Muscle of leg (tissue), 11 donors: ENCODE data around the gene SCAMP1. TPM values are rescaled to one million over a fixed set of nuclear protein-coding genes. Genes with fewer than 3 reads are reported as not detected.
A peak's percentile ranks its signal among the peaks of the same experiment; 100 is the strongest.

ENCODE experiments used
- DNase-seq: peaks from one replicate; pipeline ENCODE4 v3.0.0; 2013
- H3K27ac ChIP-seq: one replicate; pipeline ENCODE4 v1.5.1; 2013; ENCODE audit warnings: mild to moderate bottlenecking, low read length, control low read depth
- H3K27me3 ChIP-seq: one replicate; pipeline ENCODE4 v1.6.1; 2013; ENCODE audit warnings: low read length; ENCODE audit not compliant: control insufficient read depth, insufficient read depth
- H3K36me3 ChIP-seq: one replicate; pipeline ENCODE4 v1.6.1; 2013; ENCODE audit warnings: low read length; ENCODE audit not compliant: control insufficient read depth, insufficient read depth
- H3K4me1 ChIP-seq: one replicate; pipeline ENCODE4 v1.6.1; 2013; ENCODE audit warnings: low read length; ENCODE audit not compliant: control insufficient read depth, insufficient read depth
- H3K4me3 ChIP-seq: one replicate; pipeline ENCODE4 v1.5.1; 2013; ENCODE audit warnings: low read length, control low read depth
- H3K9me3 ChIP-seq: replicated peaks from 2 replicates; pipeline ENCODE4 v1.6.1; 2013; ENCODE audit warnings: low read depth, low read length; ENCODE audit not compliant: control insufficient read depth
- WGBS: methylation state at CpG from one replicate; pipeline ENCODE4 v1.1.5; 2013; ENCODE audit warnings: missing lambda C conversion rate; ENCODE audit not compliant: insufficient coverage; 5-methylcytosine and 5-hydroxymethylcytosine counted together
- polyA plus RNA-seq, 8 donors: library from polyadenylated mRNA; unstranded; fragments of 120-200 nt; gene quantifications; one replicate each; pipeline versions ENCODE4 v1.2.1 to v1.2.3, GENCODE V29; 2013; ENCODE audit warnings: inconsistent platforms in 1 of 8, low replicate concordance in 1 of 8; ENCODE audit not compliant: insufficient read length in 8 of 8, insufficient read depth in 1 of 8
- total RNA-seq: library from RNA; stranded (reverse); fragments of 120-200 nt; gene quantifications from one replicate; pipeline ENCODE4 v1.2.4, GENCODE V29; 2013

The SCAMP1 gene
- total and polyA plus RNA-seq, 9 donors, result 22.2 to 41.1 (median 30.1) TPM

- Histone ChIP-seq H3K4me1 (peaks cover 55% of the 10 kb centered on the region), H3K36me3 (peaks cover 3% of the 10 kb centered on the region), H3K27me3 (no peaks in the 10 kb centered on the region), H3K27ac (no peak overlapping the region), H3K4me3 (no peak overlapping the region), H3K9me3 (no peaks in the 10 kb centered on the region)
- DNase-seq, result no peak
- no CpG with 5 or more reads among the region's 5 CpGs for WGBS
Observed at GRCh38 chr5:78500871-78501270, 140.5 kb downstream of the SCAMP1 start.

DNA sequence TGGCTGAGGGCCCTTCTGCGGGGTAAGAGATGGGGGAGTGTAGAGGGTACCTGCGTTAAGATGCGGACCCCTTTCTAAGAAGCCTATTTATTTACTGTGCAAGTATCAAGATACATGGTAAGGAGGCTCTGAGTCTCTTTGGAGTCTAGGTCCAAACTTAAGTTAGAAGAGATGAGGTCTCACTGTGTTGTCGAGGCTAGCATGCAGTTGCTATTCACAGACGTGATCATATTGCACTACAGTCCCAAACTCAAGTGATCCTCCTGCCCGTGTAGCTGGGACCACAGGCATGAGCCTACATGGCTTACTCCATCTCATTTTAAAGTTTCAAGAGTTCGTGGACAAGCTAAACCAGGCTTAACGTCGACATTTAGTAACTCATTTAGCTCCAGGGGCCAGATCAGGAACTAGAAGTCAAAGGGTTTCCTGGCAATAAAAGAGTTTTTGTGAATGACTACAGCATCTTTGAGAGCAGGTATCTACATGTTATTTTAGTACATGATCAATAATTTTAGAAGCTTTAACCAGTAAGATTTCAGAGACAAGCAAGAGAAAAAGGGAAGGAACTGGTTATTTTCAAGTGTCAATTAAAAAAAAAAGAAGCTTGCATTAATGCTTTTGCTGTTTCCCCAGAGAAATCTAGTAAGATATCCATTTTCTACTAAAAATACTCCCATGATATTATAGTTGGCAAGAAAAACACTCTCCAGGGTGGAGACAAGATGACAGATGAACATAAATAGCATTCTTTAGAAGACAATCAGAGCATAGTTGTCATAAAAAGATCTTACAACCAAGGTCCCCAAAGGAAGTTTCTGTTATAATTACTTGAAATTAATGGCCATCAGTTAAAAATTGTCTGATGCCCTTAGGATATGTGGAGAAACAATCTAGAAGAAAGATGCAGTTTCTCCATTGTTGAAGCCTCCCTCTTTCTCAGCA is 141.3 kb downstream of the SCAMP1 start:
- Histone ChIP-seq H3K27me3 (no peaks in the 10 kb centered on the region), H3K36me3 (peaks cover 3% of the 10 kb centered on the region), H3K4me1 (peaks cover 57% of the 10 kb centered on the region), H3K4me3 (no peak overlapping the region), H3K9me3 (no peaks in the 10 kb centered on the region), H3K27ac (peak overlapping the region; percentile 37)
- DNase-seq, result peak; percentile 50
- WGBS, result 50% methylated on average over 2 of the region's 9 CpGs

DNA sequence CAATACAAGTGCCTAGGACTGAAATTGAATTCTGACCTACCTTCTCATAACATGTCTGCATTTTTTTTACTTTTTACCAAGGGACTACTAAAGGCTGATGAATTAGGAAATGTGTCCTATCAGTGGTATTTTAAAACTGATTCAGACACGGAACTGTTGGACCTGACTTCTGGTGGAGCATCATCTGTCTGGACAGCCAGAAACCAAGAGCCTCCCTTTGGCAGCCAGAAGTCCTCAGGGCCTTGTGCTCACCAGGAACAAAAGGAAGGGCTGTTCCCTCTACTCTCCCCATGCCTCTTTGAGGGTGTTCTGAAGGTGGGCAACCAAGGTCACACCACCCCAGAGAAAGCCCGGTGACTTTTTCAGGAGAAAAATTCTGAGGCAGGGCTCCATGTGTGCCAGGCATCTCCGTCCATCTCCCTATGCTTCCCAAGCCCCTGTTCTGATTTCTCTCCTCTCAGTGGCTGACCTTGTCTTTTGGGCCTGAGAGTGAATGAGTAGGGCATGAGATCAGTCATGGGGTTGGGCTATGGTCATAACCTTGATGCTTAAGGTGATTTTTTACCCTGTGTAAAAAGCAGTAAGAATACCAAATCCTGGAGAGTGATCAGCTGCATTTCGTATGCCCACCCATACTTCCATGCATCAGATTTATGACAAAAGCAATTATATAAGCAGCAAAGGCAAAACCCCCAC is 143.7 kb downstream of the SCAMP1 start:
- H3K27ac ChIP-seq, result peak overlapping the region; percentile 91
- peaks cover 59% of the 10 kb centered on the region for H3K4me1 ChIP-seq
- H3K27me3 ChIP-seq, result no peaks in the 10 kb centered on the region
- peak; percentile 85 for DNase-seq
- no peak overlapping the region for H3K4me3 ChIP-seq
- peaks cover 3% of the 10 kb centered on the region for H3K36me3 ChIP-seq
- 43% methylated on average over 1 of the region's 4 CpGs for WGBS
- no peaks in the 10 kb centered on the region for H3K9me3 ChIP-seq

- peaks cover 68% of the 10 kb centered on the region for H3K4me1 ChIP-seq
Observed at GRCh38 chr5:78504704-78505677, 144.6 kb downstream of the SCAMP1 start.

DNA sequence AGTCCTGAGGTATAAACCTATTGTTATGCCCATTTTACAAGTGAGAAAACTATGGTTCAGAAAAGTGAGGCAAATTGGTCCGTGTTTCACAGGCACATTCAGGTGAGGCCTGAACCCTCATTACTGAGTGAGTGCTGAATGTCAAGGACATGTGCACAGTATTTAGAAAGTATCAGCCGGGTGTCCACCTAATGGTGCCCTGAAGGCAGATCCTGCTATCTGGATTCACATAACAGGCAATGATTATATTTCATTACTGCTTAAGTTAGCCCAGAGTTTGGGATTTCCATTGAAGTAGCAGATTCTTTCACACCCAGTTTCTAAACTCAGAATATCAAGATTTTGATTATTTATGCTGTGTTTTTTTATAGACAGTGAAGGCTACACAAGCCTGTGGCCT is 145.4 kb downstream of the SCAMP1 start:
- no peaks in the 10 kb centered on the region for H3K27me3 ChIP-seq
- no peak for DNase-seq
- no peak overlapping the region for H3K4me3 ChIP-seq
- H3K4me1 ChIP-seq, result peaks cover 73% of the 10 kb centered on the region
- no peaks in the 10 kb centered on the region for H3K9me3 ChIP-seq
- peak overlapping the region; percentile 91 for H3K27ac ChIP-seq
- H3K36me3 ChIP-seq, result no peaks in the 10 kb centered on the region
- 20% methylated on average over 1 of the region's 2 CpGs for WGBS

More at GRCh38 chr5:78504704-78505677, 144.6 kb downstream of the SCAMP1 start:
- Histone ChIP-seq H3K36me3 (peaks cover 3% of the 10 kb centered on the region), H3K4me3 (no peak overlapping the region), H3K27me3 (no peaks in the 10 kb centered on the region), H3K9me3 (no peaks in the 10 kb centered on the region), H3K27ac (peak overlapping the region; percentile 91)
- peak; percentile 98 for DNase-seq
- WGBS, result 19% methylated on average over 4 of the region's 10 CpGs

DNA sequence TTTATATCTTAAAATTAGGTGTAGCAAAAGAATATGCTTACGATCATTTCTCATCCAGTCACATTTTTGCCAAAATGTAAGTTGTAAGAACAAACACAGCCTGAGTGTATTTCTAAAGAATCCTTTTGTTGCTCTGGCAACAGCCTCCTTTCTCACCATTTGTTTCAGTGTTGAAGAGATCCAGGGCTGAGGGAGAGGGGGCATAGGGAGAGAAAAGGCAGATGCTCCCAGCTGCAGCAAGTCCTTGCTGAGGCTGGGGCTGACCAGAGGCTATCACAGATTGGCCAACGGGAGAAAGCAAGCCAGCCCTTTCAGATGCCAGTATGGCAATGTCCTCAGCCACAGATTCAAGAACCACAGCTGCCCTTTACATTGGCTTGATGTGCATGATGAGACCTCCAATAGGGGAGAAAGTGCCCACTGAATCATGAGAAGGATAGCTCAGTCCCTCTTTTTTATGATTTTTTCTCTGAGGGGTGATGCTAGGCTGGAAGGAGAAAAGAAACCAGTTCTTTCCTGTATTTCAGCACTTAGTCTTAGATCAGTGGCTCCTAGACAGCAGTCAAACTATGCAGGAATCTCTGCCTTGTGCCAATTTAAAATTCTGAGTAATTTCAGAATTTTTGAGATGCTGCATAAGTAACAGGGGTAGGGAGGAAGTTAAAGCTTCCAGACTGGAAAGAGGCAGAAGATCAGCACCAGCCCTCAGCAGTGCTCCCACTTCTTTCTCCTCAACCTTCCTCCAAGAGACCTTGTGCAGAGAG is 146.0 kb downstream of the SCAMP1 start:
- H3K4me3 ChIP-seq, result no peak overlapping the region
- DNase-seq, result peak; percentile 92
- H3K27me3 ChIP-seq, result no peaks in the 10 kb centered on the region
- no peaks in the 10 kb centered on the region for H3K9me3 ChIP-seq
- no CpG with 5 or more reads among the region's 2 CpGs for WGBS
- H3K27ac ChIP-seq, result peak overlapping the region; percentile 91
- H3K4me1 ChIP-seq, result peaks cover 74% of the 10 kb centered on the region
- no peaks in the 10 kb centered on the region for H3K36me3 ChIP-seq

DNA sequence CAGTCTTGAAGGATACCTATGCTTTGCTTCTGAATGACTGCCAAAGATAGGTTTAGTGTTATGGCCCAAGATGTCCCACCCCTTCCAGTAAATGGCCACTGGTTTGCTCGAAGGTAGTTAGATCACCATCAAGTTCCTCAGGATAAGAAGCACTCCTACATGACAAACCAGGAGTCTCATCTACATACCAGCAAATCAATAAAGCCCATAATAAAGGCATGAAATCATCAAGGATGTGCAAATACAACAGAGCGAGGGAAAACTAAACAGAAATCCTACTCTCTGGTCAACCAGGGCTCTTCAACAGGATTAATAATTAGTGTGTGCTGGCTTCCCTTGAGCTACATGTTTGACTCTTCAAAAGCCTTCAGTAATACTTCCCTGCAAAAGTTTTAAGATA is 147.1 kb downstream of the SCAMP1 start:
- WGBS, result no CpG with 5 or more reads among the region's 2 CpGs
- no peak overlapping the region for H3K27ac ChIP-seq

GRCh38 chr5:78508186-78508765 is 147.9 kb downstream of the SCAMP1 start:
- 41% methylated on average over 2 of the region's 3 CpGs for WGBS
- H3K36me3 ChIP-seq, result no peaks in the 10 kb centered on the region
- no peaks in the 10 kb centered on the region for H3K9me3 ChIP-seq
- no peaks in the 10 kb centered on the region for H3K27me3 ChIP-seq
- peak overlapping the region; percentile 52 for H3K4me3 ChIP-seq
- H3K27ac ChIP-seq, result peak overlapping the region; percentile 68
- DNase-seq, result peak; percentile 77
- peaks cover 85% of the 10 kb centered on the region for H3K4me1 ChIP-seq

More for the DNA sequence above, 147.1 kb downstream of the SCAMP1 start:
- H3K36me3 ChIP-seq, result no peaks in the 10 kb centered on the region
- no peak overlapping the region for H3K4me3 ChIP-seq
- H3K27me3 ChIP-seq, result no peaks in the 10 kb centered on the region
- H3K4me1 ChIP-seq, result peaks cover 83% of the 10 kb centered on the region
- no peaks in the 10 kb centered on the region for H3K9me3 ChIP-seq
- DNase-seq, result no peak
